Measurements from ENCODE around the gene DIP2B. TPM values are rescaled to one million over a fixed set of nuclear protein-coding genes. Genes with fewer than 3 reads are reported as not detected.
"Not testable (repeated sequence)": the region's sequence is repeated elsewhere in the genome, so short reads cannot be mapped to it uniquely, and the experiment has no call there.

DIP2B gene
- total and polyA plus RNA-seq, 2 donors from 2014 or later = 4.6 to 23.3 TPM

GRCh38 chr12:50537538-50537919 lies 32.7 kb downstream of the DIP2B start:
- Histone ChIP-seq H3K9me3 (ENCODE audit: control insufficient read depth in 2 of 3, insufficient read depth in 1 of 3, low read length in 3 of 3) (no peaks in the 10 kb centered on the region), H3K4me3 (ENCODE audit: low read length in 3 of 3) (no peak overlapping the region), H3K27me3 (ENCODE audit: control insufficient read depth, insufficient read depth, low read length) (no peaks in the 10 kb centered on the region), H3K36me3 (ENCODE audit: control insufficient read depth in 2 of 3, insufficient read depth in 3 of 3, low read length in 3 of 3) (no peaks in the 10 kb centered on the region), H3K27ac (ENCODE audit: low read depth in 2 of 2, low read length in 2 of 2) (no peak overlapping the region), H3K9ac (ENCODE audit: low read length in 3 of 3) (no peak overlapping the region), H3K4me1 (ENCODE audit: control insufficient read depth in 2 of 3, insufficient read depth in 2 of 3, low read depth in 1 of 3, low read length in 3 of 3) (peaks cover 0 to 5% (median 0%) of the 10 kb centered on the region in 3 donors)
- intact Hi-C loops (cut with DNase I) = no loop called here
- TF ChIP-seq CTCF (IDR thresholded peaks at IDR 0.05; ENCODE audit: borderline replicate concordance, extremely low read depth, insufficient read depth) = no peak
- FAIRE-seq = no peak
- DNase-seq = no peak

GRCh38 chr12:50538182-50538581 lies 33.4 kb downstream of the DIP2B start:
- no peaks in the 10 kb centered on the region for H3K9me3 ChIP-seq (ENCODE audit: control insufficient read depth in 2 of 3, insufficient read depth in 1 of 3, low read length in 3 of 3)
- FAIRE-seq (no peak), DNase-seq (no peak)
- H3K4me3 ChIP-seq (ENCODE audit: low read length in 3 of 3) = no peak overlapping the region
- H3K4me1 ChIP-seq (ENCODE audit: control insufficient read depth in 2 of 3, insufficient read depth in 2 of 3, low read depth in 1 of 3, low read length in 3 of 3) = peaks cover 0 to 2% (median 0%) of the 10 kb centered on the region in 3 donors
- no peak overlapping the region for H3K9ac ChIP-seq (ENCODE audit: low read length in 3 of 3)
- H3K27ac ChIP-seq (ENCODE audit: low read depth in 2 of 2, low read length in 2 of 2) = no peak overlapping the region
- intact Hi-C loops (cut with DNase I) = no loop called here
- TF ChIP-seq CTCF (IDR thresholded peaks at IDR 0.05; ENCODE audit: borderline replicate concordance, extremely low read depth, insufficient read depth) = no peak
- no peaks in the 10 kb centered on the region for H3K27me3 ChIP-seq (ENCODE audit: control insufficient read depth, insufficient read depth, low read length)
- no peaks in the 10 kb centered on the region for H3K36me3 ChIP-seq (ENCODE audit: control insufficient read depth in 2 of 3, insufficient read depth in 3 of 3, low read length in 3 of 3)

- TF ChIP-seq CTCF (IDR thresholded peaks at IDR 0.05; ENCODE audit: borderline replicate concordance, extremely low read depth, insufficient read depth) = no peak
- no peaks in the 10 kb centered on the region for H3K36me3 ChIP-seq (ENCODE audit: control insufficient read depth in 2 of 3, insufficient read depth in 3 of 3, low read length in 3 of 3)
- H3K9ac ChIP-seq (ENCODE audit: low read length in 3 of 3) = no peak overlapping the region
- no peak for FAIRE-seq
- no peak overlapping the region for H3K27ac ChIP-seq (ENCODE audit: low read depth in 2 of 2, low read length in 2 of 2)
- H3K4me3 ChIP-seq (ENCODE audit: low read length in 3 of 3) = no peak overlapping the region
- H3K9me3 ChIP-seq (ENCODE audit: control insufficient read depth in 2 of 3, insufficient read depth in 1 of 3, low read length in 3 of 3) = no peaks in the 10 kb centered on the region
- H3K4me1 ChIP-seq (ENCODE audit: control insufficient read depth in 2 of 3, insufficient read depth in 2 of 3, low read depth in 1 of 3, low read length in 3 of 3) = no peaks in the 10 kb centered on the region
- intact Hi-C loops (cut with DNase I) = no loop called here
- H3K27me3 ChIP-seq (ENCODE audit: control insufficient read depth, insufficient read depth, low read length) = no peaks in the 10 kb centered on the region
- DNase-seq = no peak
These were observed 36.4 kb downstream of the DIP2B start for GRCh38 chr12:50541139-50541538.

- DNase-seq = no peak
- TF ChIP-seq CTCF (IDR thresholded peaks at IDR 0.05; ENCODE audit: borderline replicate concordance, extremely low read depth, insufficient read depth) = no peak
- Histone ChIP-seq H3K9ac (ENCODE audit: low read length in 3 of 3) (no peak overlapping the region), H3K27ac (ENCODE audit: low read depth in 2 of 2, low read length in 2 of 2) (no peak overlapping the region), H3K36me3 (ENCODE audit: control insufficient read depth in 2 of 3, insufficient read depth in 3 of 3, low read length in 3 of 3) (no peaks in the 10 kb centered on the region), H3K9me3 (ENCODE audit: control insufficient read depth in 2 of 3, insufficient read depth in 1 of 3, low read length in 3 of 3) (no peaks in the 10 kb centered on the region), H3K4me1 (ENCODE audit: control insufficient read depth in 2 of 3, insufficient read depth in 2 of 3, low read depth in 1 of 3, low read length in 3 of 3) (no peaks in the 10 kb centered on the region), H3K27me3 (ENCODE audit: control insufficient read depth, insufficient read depth, low read length) (no peaks in the 10 kb centered on the region), H3K4me3 (ENCODE audit: low read length in 3 of 3) (no peak overlapping the region)
- FAIRE-seq = no peak
- intact Hi-C loops (cut with DNase I) = no loop called here
These were observed 37.7 kb downstream of the DIP2B start for GRCh38 chr12:50542448-50542847.

GRCh38 chr12:50543188-50543587 lies 38.4 kb downstream of the DIP2B start:
- H3K9ac ChIP-seq (ENCODE audit: low read length in 3 of 3); H3K27me3 ChIP-seq (ENCODE audit: control insufficient read depth, insufficient read depth, low read length); H3K9me3 ChIP-seq (ENCODE audit: control insufficient read depth in 2 of 3, insufficient read depth in 1 of 3, low read length in 3 of 3); H3K4me1 ChIP-seq (ENCODE audit: control insufficient read depth in 2 of 3, insufficient read depth in 2 of 3, low read depth in 1 of 3, low read length in 3 of 3); FAIRE-seq; H3K36me3 ChIP-seq (ENCODE audit: control insufficient read depth in 2 of 3, insufficient read depth in 3 of 3, low read length in 3 of 3); DNase-seq; H3K27ac ChIP-seq (ENCODE audit: low read depth in 2 of 2, low read length in 2 of 2); intact Hi-C loops (cut with DNase I); H3K4me3 ChIP-seq (ENCODE audit: low read length in 3 of 3): not testable (repeated sequence)
